GM19455 (cell line): ENCODE data around the gene PLCD1.

Experiments
- ATAC-seq: cut with Tn5 transposase; IDR thresholded peaks from one replicate; pipeline ENCODE4 v1.9.1; 2021; ENCODE audit not compliant: unreplicated experiment

Gene PLCD1

DNA sequence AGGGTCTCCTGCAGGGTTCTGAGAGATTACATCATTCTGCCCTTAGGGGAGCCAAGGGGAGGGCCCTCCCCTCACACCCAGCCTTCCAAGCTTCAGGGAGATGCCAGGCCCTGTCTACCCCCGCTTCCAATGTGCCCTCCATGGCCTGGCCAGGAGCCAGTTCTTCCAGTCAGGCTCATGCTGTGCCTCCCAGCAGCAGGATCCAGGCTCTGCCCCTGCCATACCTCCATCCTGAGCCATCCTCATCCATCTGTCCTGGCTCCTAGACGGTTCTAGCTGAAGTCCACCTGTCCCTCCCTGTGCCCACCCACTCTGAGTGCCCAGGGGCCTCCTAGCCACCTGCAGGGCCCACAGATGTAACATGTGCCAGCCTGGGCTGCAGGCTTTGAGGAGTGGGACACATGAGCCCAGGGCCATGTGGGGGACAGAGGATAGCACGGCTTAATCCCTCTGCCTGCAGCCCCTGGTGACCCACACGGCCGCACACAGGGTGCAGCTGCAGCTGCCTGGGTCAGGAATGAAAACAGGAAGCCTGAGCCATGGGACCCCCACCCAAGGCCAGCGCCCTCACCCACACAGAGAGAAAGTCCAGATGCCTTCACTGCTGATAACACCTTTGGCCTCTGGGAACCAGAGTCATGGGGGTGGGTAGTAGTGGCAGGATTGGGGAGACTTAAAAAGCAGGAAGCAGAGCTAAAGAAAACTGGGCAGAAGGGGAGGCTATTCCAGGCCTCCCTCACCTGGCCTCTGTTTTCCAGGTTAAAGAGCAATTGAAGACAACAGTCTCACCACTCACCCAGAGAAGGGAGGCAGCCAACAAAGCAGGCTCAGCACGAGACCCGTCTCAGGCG is 11.8 kb downstream of the PLCD1 start:
- ATAC-seq: no peak

DNA sequence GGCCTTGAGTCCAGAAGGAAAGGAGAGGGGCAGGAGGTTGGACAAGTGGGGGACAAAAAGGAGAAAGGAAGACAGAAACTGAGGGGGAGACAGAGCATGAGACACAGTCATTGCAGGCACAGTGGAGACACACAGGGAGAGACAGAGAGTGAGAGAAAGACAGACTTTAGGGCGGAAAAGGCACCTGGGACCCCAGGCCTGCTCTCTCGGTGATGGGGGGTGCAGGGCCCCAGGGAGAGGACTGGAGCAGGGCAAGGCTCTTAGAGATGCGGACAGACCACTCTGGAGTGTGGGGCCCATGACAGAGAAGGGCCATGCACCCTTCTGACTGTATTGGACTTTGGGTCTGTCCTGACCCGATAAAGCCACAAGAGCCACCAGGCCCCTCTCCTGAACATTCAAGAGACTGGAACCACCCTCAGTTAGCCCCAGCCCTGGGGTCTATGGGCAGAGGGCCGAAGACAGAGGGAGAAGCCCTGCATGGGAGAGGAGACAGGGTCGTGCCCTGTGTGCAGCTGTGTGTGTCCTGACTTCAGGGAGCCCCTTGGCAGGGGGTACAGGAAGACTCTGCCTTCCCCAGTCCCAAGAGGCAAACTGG is 12.5 kb downstream of the PLCD1 start:
- ATAC-seq: no peak

DNA sequence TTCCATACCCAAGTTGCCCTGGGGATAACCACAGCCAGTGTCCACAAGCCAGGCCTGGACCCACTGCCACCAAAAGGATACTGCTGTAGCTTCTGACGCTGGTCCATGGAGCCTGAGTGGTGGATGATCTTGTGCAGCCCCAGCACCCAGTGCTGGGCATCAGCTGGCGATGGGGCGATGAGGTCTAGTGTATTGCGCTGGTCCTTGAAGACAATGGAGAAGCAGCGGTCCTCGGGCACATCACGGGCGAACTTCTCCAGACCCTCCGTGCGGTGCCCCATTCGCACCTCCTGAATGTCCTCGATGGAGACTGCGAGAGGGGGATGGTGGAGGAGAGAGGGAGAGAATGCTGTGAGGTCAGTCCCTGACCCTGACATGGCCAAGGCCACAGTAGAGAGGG is 13.0 kb downstream of the PLCD1 start:
- ATAC-seq: no peak

DNA sequence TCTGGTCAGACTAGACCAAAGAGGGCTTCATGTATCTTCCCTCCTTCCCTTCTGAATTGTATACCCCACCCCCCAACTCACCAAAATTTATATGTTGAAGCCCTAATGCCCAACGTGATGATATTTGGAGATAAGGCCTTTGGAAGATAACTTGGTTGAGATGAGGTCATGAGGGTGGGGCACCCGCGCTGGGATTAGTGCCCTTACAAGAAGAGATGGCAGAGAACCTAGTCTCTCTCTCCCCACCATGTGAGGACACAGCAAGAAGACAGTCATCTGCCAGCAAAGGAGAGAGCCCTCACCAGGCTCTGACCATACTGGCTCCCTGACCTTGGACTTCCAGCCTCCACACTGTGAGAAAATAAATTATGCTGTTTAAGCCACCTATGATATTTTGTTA is 13.5 kb downstream of the PLCD1 start:
- ATAC-seq: no peak

DNA sequence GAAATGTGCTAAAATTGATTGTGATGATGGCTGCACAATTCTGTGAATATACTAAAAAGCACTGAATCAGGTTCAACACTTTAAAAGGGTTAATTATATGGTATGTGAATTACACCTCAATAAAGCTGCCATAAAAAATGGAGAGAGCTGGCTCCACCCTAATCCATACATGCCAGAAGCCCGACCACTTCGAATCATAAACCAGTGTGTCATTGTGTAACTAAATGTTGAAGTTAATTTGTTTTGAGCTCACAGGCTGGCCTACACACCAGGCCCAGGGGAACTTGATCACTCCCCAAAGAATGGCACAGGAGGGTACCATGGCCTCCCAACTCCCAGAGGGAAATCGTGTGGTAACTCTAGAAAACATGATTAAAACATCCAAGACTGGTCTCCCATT is 14.0 kb downstream of the PLCD1 start:
- no peak for ATAC-seq

DNA sequence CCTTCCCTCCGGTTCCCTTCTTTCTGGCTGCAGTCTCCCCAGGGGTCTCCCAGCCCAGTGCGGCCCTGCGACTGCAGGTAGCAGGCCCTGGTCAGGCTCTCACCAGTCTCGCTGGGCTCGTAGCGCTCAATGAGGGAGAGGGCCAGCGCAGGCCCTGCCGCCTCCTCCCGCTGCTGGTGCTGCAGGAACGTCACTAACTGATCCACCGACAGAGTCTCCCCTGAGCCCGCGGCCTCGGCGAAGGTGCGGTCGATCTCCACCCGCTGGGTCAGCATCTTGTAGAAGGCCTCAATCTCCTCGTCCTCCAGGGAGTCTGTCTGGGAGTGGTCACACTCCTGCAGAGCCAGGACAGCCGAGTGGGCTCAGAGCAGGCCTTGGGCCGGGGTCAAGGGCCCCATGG is 18.3 kb downstream of the PLCD1 start:
- no peak for ATAC-seq

DNA sequence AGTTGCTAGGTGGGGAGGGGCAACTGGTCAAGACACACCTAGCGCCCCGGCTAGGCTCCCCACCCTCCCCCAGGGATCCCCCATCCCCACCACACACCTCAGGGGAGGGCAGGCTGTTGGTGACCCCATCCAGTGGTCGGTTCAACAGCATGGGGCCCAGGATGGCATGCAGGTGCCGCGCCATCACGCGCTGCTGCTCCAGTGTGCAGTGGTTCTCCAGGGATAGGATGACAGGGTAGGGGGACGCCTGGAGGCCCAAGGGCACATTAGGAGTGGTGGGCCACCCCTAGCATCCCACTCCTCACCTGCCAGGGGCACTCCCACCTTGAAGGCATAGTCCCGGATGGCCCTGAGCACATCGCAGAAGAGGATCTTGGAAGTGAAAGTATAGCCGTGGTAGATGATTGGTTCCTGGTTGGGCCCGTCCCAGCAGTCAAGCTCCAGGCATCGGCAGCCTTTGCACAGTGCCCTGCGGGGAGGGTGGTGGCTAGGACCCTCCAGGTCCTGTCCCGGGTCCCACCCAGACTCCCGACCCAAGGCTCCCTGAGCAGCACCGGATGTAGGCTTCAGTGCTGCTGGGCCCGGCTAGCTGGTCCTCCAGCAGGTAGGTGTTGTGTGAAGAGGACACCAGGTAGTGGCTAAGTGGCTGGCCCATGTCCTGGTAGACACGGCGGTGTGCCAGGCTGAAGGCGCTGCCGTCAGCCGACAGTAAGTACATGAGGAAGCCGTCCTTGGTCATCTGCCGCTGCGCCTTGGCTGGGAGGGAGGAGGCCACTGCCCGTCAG is 19.4 kb downstream of the PLCD1 start:
- no peak for ATAC-seq

DNA sequence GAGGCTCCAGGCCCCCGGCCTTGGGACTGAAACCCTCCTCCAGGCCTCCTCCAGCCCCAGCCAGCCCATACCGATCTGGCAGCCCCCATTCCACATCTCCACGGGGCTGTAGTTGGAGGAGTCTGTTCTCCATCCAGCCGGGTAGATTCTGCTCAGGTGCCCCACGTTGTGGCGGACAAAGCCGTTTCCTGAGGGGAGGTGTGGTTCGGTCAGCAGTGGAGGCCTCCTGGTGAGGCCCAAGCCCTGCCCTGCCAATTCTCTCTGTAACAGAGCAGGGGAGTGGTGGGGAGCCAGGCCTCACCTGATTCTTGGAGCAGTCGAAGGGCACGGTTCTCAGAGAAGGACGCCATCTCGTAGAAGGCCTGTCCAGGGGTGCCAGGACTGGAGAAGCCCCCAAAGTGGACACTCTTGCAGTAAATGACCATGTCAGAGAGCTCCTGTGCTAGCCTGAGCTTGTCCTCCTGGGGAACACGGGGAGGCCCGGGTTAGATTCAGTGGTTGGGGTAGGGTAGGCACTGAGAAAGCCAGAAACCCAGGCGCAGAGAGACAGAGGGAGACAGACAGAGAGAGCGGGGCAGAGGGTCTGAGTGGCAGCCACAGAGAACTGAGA is 20.4 kb downstream of the PLCD1 start:
- ATAC-seq: no peak

DNA sequence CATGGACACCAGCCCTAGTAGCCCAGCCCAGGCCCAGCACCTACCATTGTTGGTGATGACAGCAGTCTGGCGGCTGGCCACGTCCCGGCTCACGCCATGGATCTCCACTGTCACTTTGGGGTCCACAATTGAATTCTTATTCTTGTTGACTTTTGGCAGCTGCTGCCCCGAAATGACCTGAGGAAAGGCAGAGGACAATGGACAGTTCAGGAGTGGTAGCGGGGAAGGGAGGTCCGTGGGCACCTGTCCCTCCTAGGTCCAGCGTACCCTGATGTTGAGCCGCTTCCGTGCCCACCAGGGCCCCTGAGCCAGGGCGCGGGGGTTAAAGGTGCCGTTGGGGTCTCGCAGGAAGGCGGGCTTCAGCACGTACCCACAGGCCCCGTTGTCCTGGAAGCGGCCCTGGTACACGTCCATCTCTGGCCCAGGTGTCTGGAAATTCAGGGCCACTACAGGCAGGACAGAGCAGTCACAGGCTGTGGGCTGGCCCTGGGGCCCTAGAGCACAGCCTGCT is 21.2 kb downstream of the PLCD1 start:
- ATAC-seq: no peak

DNA sequence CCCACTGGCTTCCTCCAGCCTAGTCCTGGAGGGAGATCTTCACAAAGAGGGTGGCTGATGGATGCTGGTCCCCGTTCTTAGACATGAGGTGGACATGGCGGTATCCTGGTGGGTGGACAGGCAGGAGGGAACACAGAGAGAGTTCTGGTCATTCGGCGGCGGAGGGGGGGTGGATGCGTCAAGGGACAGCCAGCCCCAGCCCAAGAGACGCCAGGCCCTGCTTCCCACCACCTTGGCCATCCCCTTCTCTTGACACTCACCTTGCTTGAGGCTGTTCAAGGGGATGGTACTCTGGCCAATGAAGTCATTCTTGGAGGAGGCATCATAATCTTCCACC is 21.7 kb downstream of the PLCD1 start:
- no peak for ATAC-seq

DNA sequence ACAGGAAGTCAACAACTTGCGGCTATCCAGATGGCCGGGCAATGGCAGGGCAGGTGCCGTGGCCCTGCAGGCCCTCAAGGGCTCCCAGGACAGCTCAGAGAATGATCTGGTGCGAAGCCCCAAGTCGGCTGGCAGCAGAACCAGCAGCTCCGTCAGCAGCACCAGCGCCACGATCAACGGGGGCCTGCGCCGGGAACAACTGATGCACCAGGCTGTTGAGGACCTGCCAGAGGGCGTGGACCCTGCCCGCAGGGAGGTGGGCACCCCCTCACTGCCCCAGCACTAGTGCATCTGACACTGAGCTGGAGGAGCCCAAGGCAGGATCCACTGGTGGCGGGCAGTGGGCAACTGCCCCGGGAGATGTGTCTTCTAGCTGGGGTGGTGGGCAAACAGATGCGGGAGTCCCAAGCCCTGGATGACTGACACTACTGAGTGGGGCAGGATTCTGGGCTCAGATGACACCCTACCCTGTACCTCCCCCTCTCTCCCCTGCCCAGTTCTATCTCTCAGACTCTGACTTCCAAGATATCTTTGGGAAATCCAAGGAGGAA is 22.9 kb downstream of the PLCD1 start:
- no peak for ATAC-seq

DNA sequence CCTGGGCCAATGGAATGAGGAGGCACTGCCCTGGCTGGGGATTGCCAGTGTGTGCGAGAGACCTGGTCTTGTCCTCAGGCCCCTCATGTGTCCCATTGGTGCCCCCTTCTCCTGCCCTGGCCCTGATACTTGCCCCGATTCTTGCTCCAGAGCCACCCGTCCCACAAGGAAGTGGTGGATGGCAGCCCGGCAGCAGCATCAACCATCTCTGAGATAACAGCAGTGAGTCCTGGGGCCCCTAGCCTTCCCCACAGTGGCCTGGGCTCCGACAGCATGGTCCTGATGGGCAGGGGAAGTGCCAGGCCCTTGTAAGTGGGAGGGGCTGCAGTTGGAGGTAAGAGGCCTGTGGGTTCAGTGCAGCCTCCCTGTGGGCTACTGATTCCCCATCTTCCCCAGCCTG is 23.4 kb downstream of the PLCD1 start:
- ATAC-seq: no peak

DNA sequence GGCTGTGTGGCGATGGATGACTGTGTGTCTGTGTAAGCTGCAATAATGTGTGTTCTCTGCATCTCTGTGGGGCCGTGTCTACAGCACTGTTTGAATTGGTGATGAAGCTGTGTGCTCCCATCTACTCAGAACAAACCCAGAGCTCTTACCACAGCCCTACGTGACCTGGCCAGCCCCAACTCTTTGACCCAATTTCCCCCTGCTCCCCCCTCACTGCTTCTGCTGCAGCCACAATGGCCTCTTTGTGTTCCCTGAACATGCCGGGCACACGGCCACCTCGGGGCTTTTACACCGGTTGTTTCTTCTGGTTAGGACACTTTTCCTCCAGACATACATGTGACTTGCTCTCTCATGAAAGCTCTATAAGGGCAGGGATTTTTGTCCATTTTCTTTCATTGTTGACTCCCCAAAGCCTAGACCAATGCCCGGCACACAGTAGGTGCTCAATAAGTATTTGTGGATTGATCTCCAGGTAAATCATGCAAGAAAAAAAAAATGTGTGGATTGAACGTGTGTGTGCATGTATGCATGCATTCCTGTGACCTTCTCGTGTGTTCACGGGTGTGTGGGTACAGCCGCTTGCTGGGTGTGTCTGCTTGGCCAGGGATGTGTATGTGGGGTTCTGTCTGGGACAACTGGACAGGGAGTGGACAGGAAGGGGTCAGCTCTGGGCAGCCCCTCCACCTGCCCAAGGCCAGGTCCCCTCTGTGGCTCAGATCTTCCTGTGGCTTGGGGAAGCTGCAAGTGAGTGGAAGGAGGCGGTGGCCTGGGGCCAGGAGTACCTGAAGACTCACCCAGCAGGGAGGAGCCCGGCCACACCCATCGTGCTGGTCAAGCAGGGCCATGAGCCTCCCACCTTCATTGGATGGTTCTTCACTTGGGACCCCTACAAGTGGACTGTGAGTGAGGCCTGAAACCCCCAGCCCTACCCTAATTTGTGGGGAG is 24.1 kb downstream of the PLCD1 start:
- ATAC-seq: no peak

DNA sequence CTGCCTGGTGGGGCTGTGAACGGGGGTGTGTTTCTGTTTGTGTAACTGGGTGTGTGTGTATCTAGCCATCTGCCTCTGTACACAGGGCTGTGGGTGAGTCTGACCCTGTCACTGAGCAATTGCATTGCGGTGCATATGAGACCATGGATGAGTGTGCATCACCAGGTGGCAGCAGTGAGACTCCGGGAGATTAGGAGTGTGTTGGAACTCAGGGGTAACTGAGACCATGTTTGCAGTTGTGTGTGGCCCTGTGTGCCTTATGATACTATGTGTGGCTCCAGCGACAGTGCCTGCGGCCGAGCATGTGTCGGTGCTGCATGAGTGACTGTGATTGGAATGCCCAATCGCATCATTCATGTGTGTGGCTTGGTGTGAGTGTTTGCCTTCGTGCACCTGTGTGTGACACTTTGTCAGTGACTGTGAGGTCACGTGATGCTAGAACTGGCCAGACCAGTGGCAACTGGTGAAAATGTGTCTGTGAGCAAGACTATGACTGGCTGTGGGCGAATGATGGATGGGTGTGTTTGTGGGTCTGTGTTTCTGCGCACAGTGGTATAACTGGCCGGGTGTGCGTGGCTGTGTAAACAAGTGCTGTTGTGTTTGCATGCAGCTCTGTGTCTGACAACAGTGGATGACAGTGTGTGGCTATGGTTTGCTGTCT is 24.9 kb downstream of the PLCD1 start:
- no peak for ATAC-seq

DNA sequence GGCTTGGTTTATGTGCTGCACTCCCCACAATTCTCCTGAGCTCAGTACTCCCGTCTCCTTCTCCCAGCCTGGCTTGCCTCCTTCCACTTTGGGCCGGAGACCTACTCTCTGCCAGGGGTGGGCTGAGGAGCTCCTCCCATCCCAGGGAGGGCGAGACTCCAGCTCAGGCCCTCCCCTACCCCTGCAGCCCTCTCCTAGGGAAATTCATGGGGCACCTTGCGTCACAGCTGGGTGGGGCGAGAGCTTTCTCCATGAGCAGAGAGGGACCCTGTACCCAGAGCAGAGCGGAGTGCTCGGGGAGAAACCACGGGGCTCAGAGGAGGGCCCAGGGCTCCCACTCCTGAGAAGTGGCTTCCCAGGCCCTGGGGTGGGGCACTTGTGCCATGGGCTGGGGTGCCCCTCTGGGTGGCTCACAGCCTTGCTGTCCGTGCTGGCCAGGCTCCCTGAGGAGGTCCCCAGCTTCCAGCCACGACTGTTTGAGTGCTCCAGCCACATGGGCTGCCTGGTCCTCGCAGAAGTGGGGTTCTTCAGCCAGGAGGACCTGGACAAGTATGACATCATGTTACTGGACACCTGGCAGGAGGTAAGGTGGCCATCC is 25.5 kb downstream of the PLCD1 start:
- ATAC-seq: no peak

DNA sequence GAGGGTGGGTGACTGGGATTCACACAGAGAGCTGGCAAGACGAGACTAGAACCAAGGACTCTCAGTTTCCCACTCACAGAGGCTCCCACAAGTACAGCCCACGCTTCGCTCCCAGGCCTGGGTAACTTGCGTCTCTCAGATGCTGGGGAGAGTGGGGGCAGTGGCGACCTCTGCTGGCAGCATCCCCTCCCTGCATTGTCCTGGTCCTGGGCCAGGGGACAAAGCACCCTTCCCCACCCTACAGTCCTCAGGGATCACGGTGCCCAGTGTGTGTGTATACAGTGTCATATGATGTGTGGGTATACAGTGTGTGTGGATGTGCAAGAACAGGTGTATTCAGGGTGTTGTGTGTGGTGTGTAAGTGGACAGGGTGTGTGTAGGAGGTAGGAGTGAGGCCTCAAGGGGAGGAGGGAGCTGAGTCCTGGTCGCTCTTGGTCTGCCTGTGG is 26.0 kb downstream of the PLCD1 start:
- ATAC-seq: no peak

DNA sequence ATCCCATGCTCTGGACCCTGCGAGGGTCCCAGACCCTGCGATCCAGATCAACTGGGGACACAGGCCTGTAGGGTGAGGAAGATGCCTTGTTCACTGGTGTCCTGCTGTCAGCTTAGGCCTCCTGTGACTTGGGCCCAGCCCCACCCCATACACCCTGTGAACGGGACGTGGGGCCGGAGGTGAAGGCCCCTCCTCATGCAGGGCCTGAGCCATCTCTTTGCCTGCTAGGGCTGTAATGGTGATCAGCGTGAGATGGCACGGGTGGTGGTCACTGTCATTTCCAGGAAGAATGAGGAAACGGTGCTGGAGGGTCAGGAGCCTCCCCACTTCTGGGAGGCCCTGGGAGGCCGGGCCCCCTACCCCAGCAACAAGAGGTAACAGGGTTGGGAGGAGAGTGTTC is 26.5 kb downstream of the PLCD1 start:
- ATAC-seq: no peak

DNA sequence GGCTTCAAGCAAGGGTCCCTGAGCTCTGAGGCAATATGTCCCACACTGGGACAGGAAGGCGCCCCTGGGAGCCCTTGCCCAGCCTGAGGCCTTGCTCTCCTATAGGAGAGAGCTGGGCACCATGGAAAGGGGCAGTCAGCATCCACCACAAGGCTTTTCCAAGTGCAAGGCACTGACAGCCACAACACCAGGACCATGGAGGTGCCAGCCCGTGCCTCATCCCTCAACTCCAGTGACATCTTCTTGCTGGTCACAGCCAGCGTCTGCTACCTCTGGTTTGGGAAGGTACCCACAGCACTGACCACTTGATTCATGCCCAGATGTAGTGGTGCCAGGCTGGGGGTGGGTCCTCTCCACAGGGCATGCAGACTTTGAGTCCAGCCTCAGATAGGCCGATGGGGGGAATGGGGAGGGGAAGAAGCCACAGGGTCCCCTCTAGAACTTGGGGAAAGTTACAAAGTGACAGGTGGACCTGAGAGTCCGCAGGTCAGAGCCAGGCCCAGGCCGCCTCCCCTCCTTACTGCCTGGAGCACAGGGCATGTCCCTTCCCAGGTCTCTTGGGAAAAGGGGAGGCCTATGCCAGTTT is 27.1 kb downstream of the PLCD1 start:
- no peak for ATAC-seq
